ENCODE results near the gene CRK. TPM values are rescaled to one million over a fixed set of nuclear protein-coding genes. Genes with fewer than 3 reads are reported as not detected.

The CRK gene
- total RNA-seq, 1 donor, result 149 TPM

DNA sequence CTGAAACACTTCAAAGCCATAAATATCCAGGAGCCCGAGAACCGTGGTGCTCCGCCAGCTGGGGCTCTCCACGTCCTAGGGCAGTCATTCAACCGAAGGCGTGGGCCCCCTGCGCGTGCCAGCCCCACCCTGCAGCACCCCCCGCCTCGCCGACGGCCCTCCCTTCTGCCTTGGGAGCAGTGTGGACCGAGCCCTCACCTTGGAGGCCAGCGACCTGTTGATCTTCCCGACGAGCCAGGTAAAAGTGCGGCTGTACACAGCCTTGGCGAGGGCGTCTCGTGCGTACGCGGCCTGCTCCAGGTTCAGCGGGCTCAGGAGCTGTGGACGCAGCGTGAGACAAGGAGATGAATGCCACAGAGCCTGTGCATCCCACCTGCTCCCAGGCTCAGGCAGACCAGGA, 22.4 kb upstream of the CRK start:
- DNase-seq (ENCODE audit: low read depth), result no peak
- TF ChIP-seq, protein P1, sequence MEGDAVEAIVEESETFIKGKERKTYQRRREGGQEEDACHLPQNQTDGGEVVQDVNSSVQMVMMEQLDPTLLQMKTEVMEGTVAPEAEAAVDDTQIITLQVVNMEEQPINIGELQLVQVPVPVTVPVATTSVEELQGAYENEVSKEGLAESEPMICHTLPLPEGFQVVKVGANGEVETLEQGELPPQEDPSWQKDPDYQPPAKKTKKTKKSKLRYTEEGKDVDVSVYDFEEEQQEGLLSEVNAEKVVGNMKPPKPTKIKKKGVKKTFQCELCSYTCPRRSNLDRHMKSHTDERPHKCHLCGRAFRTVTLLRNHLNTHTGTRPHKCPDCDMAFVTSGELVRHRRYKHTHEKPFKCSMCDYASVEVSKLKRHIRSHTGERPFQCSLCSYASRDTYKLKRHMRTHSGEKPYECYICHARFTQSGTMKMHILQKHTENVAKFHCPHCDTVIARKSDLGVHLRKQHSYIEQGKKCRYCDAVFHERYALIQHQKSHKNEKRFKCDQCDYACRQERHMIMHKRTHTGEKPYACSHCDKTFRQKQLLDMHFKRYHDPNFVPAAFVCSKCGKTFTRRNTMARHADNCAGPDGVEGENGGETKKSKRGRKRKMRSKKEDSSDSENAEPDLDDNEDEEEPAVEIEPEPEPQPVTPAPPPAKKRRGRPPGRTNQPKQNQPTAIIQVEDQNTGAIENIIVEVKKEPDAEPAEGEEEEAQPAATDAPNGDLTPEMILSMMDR (IDR thresholded peaks at IDR 0.05; ENCODE audit: insufficient read depth, low read depth, low read length), result no peak
- no peak overlapping the region for H3K4me3 ChIP-seq (ENCODE audit: low read depth, low read length)

DNA sequence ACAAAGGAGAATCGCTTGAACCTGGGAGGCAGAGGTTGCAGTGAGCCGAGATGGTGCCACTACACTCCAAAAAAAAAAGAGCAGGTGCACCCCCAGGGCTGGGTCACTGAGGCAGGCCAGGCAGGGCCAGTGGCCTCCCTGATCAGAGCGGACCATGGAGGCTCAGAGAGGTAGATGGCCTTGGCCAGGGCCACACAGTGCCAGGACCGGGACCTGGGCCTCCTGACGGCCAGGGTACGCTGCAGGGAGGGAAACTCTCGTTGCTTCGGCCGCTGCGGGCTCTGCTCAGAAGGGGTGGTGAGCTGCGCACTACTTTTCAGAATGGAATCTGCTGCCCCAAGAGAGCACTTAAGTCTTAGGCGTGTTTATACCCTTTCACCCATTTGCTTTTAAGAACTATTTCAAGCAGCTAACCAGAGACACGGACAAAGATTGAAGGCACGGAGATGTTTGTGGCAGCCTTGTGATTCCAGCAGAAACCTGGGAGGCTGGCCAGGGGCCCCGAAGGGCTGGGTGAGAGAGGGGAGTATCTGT, 19.4 kb upstream of the CRK start:
- no peak overlapping the region for H3K4me3 ChIP-seq (ENCODE audit: low read depth, low read length)
- DNase-seq (ENCODE audit: low read depth), result no peak
- TF ChIP-seq, protein P1 (IDR thresholded peaks at IDR 0.05; ENCODE audit: insufficient read depth, low read depth, low read length), result no peak

DNA sequence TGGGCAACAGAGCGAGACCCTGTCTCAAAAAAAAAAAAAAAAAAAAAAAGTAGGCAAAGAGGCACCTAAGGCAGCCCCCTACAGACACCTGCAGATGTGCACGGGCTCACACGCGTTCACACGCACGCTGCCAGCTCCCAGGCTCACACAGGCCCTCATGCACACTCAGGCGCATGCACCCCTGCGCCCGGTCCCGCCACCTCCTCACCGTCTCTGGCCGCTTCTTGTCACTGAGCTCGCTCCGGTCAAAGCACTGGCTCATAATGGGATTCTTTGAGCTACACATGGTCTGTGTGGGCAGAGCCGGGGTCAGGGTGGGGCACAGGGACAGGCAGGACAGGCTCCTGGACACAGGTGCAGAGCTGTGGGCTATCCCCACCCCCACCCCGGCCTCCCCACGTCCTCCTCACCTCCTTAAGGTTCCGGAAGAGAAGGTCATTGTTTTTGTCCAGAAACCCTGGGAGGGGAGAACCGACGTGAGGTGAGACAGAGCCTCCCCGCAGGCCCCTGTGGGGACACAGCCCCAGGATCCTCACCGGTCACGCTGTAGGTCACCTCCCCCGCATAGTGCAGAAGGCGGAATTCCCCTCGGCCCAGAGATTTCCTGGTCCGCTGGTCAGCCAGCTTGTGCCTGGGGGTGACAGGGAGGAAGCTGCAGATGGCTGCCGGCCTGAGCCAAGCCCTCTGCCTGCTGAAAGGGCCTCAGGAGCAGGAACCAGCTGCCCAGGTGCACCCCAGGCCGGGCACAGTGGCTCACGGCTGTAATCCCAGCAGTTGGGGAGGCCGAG, 18.6 kb upstream of the CRK start:
- DNase-seq (ENCODE audit: low read depth), result no peak
- TF ChIP-seq, protein P1 (IDR thresholded peaks at IDR 0.05; ENCODE audit: insufficient read depth, low read depth, low read length), result no peak
- H3K4me3 ChIP-seq (ENCODE audit: low read depth, low read length), result no peak overlapping the region

DNA sequence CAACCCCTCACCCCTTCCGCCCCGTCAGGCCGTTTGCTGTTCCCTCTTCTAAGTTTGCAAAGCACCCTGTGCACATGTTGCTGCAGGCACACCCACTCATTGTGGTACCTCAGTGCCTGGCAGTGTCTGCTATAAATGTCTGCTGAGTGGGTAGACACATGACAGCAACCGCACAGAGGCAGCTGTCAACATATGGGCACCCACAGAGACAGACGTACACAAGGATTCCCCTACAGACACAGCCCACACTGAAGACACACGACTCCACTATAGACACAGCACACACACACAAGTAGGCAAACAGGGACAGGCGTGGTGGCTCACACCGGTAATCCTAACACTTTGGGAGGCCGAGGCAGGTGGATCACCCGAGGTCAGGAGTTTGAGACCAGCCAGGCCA, 17.8 kb upstream of the CRK start:
- TF ChIP-seq, protein P1 (IDR thresholded peaks at IDR 0.05; ENCODE audit: insufficient read depth, low read depth, low read length), result no peak
- no peak overlapping the region for H3K4me3 ChIP-seq (ENCODE audit: low read depth, low read length)
- DNase-seq (ENCODE audit: low read depth), result no peak

DNA sequence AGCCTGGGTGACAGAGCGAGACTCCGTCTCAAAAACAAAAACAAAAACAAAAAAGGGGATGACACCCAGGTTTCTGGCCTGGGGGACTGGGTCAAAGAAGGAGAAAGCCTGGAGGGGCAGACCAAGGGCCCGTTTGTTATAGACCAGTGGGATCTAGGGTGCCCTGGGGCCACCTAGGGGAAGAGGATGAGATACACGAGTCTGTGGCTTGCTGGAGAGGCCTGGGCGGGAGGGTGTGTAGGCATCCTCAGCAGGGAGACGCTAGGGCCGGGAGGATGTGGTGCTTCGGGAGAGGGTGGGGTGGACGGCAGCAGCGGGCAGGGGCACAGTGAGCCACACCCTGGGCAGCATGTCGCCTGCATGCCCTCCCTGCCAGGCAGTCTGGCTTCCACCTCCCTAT, 17.1 kb upstream of the CRK start:
- TF ChIP-seq, protein P1 (IDR thresholded peaks at IDR 0.05; ENCODE audit: insufficient read depth, low read depth, low read length), result peak; percentile 13
- DNase-seq (ENCODE audit: low read depth), result no peak
- no peak overlapping the region for H3K4me3 ChIP-seq (ENCODE audit: low read depth, low read length)

DNA sequence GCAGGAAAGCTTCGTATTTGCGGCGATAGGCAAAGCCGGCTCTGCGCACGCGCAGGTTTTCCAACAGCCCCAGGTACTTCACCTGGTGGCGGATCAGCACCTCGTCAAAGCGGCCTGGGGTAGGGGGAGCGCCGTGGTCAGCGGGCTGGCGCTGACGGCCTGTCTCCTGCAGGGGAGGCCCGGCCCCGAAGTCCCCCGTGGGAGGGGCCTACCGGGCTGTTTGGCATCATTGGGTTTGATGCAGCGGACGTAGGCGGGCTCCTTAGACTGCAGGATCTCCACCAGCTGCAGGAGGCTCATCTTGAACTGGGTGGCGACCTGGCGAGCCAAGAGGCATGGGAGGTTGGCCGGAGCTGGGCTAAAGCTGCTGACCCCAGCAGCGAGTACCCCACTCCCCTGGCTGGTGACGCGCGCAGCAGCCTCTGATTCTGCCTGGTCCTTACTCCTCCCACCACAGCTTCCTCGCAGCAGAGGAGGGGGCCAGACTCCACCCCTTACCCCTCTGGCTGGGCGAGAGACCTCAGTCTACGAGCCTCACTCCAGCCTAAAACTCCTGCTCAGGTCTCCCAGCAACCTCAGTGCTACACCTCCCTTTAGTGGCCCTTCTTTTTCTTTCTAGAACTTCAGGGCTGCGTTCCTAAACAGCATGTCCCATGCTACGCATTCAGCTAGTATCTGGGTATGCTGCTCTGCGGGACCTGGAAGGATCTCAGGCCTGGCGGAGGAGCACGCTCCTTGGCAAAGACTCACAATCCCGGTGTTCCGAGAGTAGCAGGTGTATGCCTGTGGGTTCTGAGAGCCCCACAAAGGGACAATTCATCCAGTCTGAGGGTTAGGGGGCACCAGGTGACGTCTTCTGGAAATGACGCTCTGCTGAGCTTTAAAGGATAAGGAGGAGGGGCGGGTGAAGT, 16.1 kb upstream of the CRK start:
- DNase-seq (ENCODE audit: low read depth), result no peak

More for the DNA sequence above, 16.1 kb upstream of the CRK start:
- TF ChIP-seq, protein P1 (IDR thresholded peaks at IDR 0.05; ENCODE audit: insufficient read depth, low read depth, low read length), result no peak
- no peak overlapping the region for H3K4me3 ChIP-seq (ENCODE audit: low read depth, low read length)
